Prostate gland (tissue), 2 donors: ENCODE measurements around the gene PDE7B.

Experiments
- POLR2A ChIP-seq: fragments of 450-650 bp; IDR thresholded peaks from one replicate; pipeline ENCODE4 v1.6.1; 2016; ENCODE audit warnings: antibody characterized with exemption, mild to moderate bottlenecking
- POLR2AphosphoS5 ChIP-seq: sonication (generic); formaldehyde crosslinking; IDR thresholded peaks from one replicate; pipeline ENCODE4 v1.6.1; 2017; ENCODE audit warnings: antibody characterized with exemption
- TF ChIP-seq, protein P1 (sequence below), 4 experiments: fragments of 200-600 bp in 2 of 4; fragments of 450-650 bp in 2 of 4; sonication (generic) in 2 of 4; IDR thresholded peaks; 1 replicate in 3 of 4; 2 replicates in 1 of 4; pipeline ENCODE4 v1.5.1; 2016 to 2019; ENCODE audit warnings: antibody characterized with exemption in 4 of 4, mild to moderate bottlenecking in 2 of 4, moderate library complexity in 2 of 4

DNA sequence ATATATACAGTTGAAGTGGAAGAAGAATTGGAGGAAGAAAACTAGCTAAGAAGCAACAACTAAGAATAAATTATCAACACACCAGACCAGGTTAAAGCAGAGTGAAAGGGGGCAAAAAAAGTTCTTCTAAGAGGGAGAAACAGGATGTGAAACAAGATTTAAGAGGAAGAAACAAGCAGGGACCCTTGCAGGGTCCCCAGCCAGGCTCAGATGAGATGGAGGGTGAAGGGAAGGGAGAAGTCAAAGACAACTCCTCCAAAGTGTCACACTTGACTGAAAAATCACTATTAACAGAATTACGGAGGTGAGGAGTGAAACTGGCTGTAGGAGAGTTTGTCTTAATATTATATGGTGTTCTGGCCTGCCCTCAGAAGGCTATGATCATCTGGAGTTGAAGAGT, 333.2 kb downstream of the PDE7B start:
- no peak for TF ChIP-seq POLR2A
- TF ChIP-seq, protein P1, sequence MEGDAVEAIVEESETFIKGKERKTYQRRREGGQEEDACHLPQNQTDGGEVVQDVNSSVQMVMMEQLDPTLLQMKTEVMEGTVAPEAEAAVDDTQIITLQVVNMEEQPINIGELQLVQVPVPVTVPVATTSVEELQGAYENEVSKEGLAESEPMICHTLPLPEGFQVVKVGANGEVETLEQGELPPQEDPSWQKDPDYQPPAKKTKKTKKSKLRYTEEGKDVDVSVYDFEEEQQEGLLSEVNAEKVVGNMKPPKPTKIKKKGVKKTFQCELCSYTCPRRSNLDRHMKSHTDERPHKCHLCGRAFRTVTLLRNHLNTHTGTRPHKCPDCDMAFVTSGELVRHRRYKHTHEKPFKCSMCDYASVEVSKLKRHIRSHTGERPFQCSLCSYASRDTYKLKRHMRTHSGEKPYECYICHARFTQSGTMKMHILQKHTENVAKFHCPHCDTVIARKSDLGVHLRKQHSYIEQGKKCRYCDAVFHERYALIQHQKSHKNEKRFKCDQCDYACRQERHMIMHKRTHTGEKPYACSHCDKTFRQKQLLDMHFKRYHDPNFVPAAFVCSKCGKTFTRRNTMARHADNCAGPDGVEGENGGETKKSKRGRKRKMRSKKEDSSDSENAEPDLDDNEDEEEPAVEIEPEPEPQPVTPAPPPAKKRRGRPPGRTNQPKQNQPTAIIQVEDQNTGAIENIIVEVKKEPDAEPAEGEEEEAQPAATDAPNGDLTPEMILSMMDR (IDR thresholded peaks at IDR 0.05), result no peak
- no peak for TF ChIP-seq POLR2AphosphoS5
